Stimulated activated memory B cell treated with anti-CD40 and anti-IgM and Interleukin-4, amounts not matched to agents 10 μg/mL and 1 μg/mL and 100 μg/mL, for 72 hours (primary cell): Measurements from ENCODE around the gene ALKBH3.

Experiments
- ATAC-seq: fragments of 150-1000 bp; cut with Tn5 transposase; 2 replicates; pipeline ENCODE4 v1.10.0; 2021
- H3K27ac Mint-ChIP-seq: one replicate; pipeline ENCODE4 v1.8.0; 2022; ENCODE audit warnings: mild to moderate bottlenecking, mixed read lengths
- H3K27me3 Mint-ChIP-seq: one replicate; pipeline ENCODE4 v1.8.0; 2022; ENCODE audit warnings: mixed read lengths
- H3K36me3 Mint-ChIP-seq: one replicate; pipeline ENCODE4 v1.8.0; 2022; ENCODE audit warnings: mixed read lengths
- H3K4me1 Mint-ChIP-seq: one replicate; pipeline ENCODE4 v1.8.0; 2022; ENCODE audit warnings: mixed read lengths
- H3K4me3 Mint-ChIP-seq: one replicate; pipeline ENCODE4 v1.8.0; 2022; ENCODE audit warnings: mild to moderate bottlenecking, moderate library complexity, mixed read lengths
- H3K9me3 Mint-ChIP-seq: one replicate; pipeline ENCODE4 v1.8.0; 2022; ENCODE audit warnings: mixed read lengths

The ALKBH3 gene

GRCh38 chr11:43923406-43924111 lies 42.9 kb downstream of the ALKBH3 start:
- Mint-ChIP-seq H3K36me3 (peaks cover 32% of the 10 kb centered on the region), H3K4me3 (no peak overlapping the region), H3K4me1 (no peaks in the 10 kb centered on the region), H3K27ac (no peak overlapping the region), H3K9me3 (no peaks in the 10 kb centered on the region), H3K27me3 (no peaks in the 10 kb centered on the region)
- ATAC-seq: no peak

- no peak overlapping the region for H3K27ac Mint-ChIP-seq
- no peak for ATAC-seq
- H3K9me3 Mint-ChIP-seq: no peaks in the 10 kb centered on the region
- no peaks in the 10 kb centered on the region for H3K4me1 Mint-ChIP-seq
- H3K36me3 Mint-ChIP-seq: peaks cover 27% of the 10 kb centered on the region
- H3K4me3 Mint-ChIP-seq: no peak overlapping the region
- no peaks in the 10 kb centered on the region for H3K27me3 Mint-ChIP-seq
Measured at GRCh38 chr11:43924112-43924855, 43.7 kb downstream of the ALKBH3 start.

GRCh38 chr11:43925063-43925931 lies 44.7 kb downstream of the ALKBH3 start:
- no peaks in the 10 kb centered on the region for H3K4me1 Mint-ChIP-seq
- peaks cover 19% of the 10 kb centered on the region for H3K36me3 Mint-ChIP-seq
- H3K9me3 Mint-ChIP-seq: no peaks in the 10 kb centered on the region
- no peaks in the 10 kb centered on the region for H3K27me3 Mint-ChIP-seq
- no peak for ATAC-seq
- no peak overlapping the region for H3K27ac Mint-ChIP-seq
- H3K4me3 Mint-ChIP-seq: no peak overlapping the region

- Mint-ChIP-seq H3K36me3 (peaks cover 12% of the 10 kb centered on the region), H3K9me3 (no peaks in the 10 kb centered on the region), H3K27me3 (no peaks in the 10 kb centered on the region), H3K4me1 (no peaks in the 10 kb centered on the region), H3K4me3 (no peak overlapping the region), H3K27ac (no peak overlapping the region)
- ATAC-seq: no peak
Measured at GRCh38 chr11:43925932-43926505, 45.4 kb downstream of the ALKBH3 start.

GRCh38 chr11:43927070-43927469 lies 46.4 kb downstream of the ALKBH3 start:
- peaks cover 5% of the 10 kb centered on the region for H3K36me3 Mint-ChIP-seq
- H3K27me3 Mint-ChIP-seq: no peaks in the 10 kb centered on the region
- ATAC-seq: no peak
- H3K4me3 Mint-ChIP-seq: no peak overlapping the region
- no peak overlapping the region for H3K27ac Mint-ChIP-seq
- H3K4me1 Mint-ChIP-seq: no peaks in the 10 kb centered on the region
- no peaks in the 10 kb centered on the region for H3K9me3 Mint-ChIP-seq

- no peak overlapping the region for H3K4me3 Mint-ChIP-seq
- no peaks in the 10 kb centered on the region for H3K4me1 Mint-ChIP-seq
- H3K36me3 Mint-ChIP-seq: no peaks in the 10 kb centered on the region
- ATAC-seq: no peak
- no peaks in the 10 kb centered on the region for H3K27me3 Mint-ChIP-seq
- H3K9me3 Mint-ChIP-seq: no peaks in the 10 kb centered on the region
- no peak overlapping the region for H3K27ac Mint-ChIP-seq
Measured at GRCh38 chr11:43927925-43928707, 47.5 kb downstream of the ALKBH3 start.

DNA sequence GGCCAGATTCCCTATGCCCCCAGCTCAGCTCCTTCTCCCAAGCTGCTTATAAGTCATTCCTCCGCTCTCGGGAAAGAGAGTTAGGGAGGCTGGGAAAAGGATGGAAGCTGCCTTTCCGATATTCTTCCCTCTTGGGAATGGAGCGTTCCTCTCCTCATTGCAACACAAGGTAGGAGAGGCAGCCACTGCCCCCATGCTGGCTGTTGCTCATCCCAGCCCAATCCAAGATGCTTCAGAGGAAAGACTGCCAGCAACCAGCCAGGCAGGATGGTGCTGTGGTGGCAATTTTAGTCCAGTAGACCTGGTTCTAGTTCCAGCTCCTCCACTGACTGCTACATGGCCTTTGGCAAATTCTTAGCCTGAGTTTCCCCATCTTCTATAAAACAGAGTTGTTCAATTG lies 48.1 kb downstream of the ALKBH3 start:
- Mint-ChIP-seq H3K27me3 (peaks cover 2% of the 10 kb centered on the region), H3K4me3 (no peak overlapping the region), H3K27ac (no peak overlapping the region), H3K36me3 (no peaks in the 10 kb centered on the region), H3K9me3 (no peaks in the 10 kb centered on the region), H3K4me1 (no peaks in the 10 kb centered on the region)
- no peak for ATAC-seq

GRCh38 chr11:43930868-43931716 lies 50.5 kb downstream of the ALKBH3 start:
- H3K9me3 Mint-ChIP-seq: no peaks in the 10 kb centered on the region
- no peak overlapping the region for H3K4me3 Mint-ChIP-seq
- no peak overlapping the region for H3K27ac Mint-ChIP-seq
- H3K27me3 Mint-ChIP-seq: peaks cover 9% of the 10 kb centered on the region
- no peaks in the 10 kb centered on the region for H3K4me1 Mint-ChIP-seq
- no peak for ATAC-seq
- H3K36me3 Mint-ChIP-seq: no peaks in the 10 kb centered on the region

DNA sequence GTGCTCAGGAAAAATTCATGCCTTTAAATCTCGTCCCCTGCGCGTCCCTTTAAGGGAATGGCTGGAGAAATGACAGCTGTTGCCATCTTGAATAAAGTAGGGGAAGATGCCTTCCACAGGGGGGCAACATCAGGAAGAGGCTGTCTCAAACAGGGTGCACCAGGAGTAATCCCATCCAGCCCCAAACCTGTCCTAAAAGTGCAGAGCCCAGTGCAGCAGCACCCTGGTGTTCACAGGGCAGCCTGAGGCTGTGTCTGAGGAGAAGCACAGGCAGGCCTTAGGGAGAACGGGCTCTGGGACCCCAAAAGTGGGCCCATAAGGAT lies 51.0 kb downstream of the ALKBH3 start:
- H3K27ac Mint-ChIP-seq: no peak overlapping the region
- no peak overlapping the region for H3K4me3 Mint-ChIP-seq
- H3K36me3 Mint-ChIP-seq: no peaks in the 10 kb centered on the region
- no peak for ATAC-seq
- no peaks in the 10 kb centered on the region for H3K9me3 Mint-ChIP-seq
- H3K27me3 Mint-ChIP-seq: peaks cover 9% of the 10 kb centered on the region
- no peaks in the 10 kb centered on the region for H3K4me1 Mint-ChIP-seq

DNA sequence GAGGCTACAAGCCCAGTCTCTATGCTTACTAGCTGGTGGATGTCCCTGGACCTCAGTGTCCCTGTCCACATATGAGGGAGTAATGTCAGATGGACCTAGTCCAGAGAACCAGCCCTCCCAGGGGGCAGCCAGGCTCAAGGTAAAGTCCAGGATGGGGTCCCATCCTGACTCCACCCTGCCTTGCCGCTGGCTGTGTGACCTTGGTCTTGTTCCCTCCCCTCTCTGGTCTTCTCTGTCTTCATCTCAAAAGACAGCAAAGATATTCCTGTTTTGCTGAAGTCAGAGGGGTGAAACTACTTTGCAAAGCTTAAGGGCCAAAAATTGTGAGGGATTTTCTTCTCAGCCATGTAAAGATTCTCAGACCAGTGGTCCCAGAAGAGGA lies 52.6 kb downstream of the ALKBH3 start:
- Mint-ChIP-seq H3K4me1 (no peaks in the 10 kb centered on the region), H3K27ac (no peak overlapping the region), H3K36me3 (no peaks in the 10 kb centered on the region), H3K4me3 (no peak overlapping the region), H3K9me3 (no peaks in the 10 kb centered on the region), H3K27me3 (peaks cover 9% of the 10 kb centered on the region)
- no peak for ATAC-seq

DNA sequence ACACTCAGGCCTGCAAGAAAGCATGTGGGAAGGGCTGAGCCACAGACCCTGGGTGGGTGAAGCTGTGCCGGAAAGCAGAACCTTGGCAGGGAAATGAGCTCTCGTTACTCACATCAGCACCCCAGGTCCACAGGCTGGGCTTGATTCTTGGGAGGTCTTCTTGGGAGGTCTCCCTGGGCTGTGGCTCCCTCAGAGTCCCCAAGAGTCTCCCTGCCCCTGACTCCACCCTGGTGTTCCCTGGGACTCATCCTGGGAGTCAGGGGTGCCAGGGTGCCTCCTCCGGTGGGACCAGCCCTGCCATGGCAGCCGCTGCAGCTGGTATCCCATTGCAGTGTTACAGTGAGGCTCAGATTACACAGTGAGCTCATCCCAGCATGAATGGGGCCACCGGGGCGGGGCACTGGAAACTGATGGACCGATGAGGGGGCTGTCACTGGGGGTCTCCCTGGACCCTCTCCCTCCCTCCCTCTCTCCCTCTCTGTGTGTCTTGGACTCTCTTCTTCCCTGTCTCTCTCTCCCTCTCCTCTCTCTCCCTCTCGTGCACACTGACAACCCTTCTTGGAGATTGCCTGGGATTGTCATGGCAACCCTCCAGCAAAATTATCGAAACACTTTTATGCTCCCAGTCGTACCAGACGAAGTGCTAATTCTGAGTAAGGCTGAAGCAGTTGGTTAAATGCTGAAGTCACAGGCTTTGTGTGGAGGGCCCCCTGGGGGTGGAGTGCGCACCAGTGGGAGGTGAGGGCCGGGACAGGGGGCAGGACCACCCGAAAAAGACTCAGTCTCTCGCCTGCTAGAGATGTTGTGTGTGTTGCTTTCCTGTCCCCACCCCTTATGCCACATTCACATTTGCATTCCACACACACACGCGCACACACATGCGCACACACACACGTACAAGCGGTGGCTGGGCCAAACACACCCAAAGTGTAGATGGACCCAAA lies 53.2 kb downstream of the ALKBH3 start:
- no peak overlapping the region for H3K4me3 Mint-ChIP-seq
- no peaks in the 10 kb centered on the region for H3K4me1 Mint-ChIP-seq
- H3K27ac Mint-ChIP-seq: no peak overlapping the region
- no peaks in the 10 kb centered on the region for H3K36me3 Mint-ChIP-seq
- no peak for ATAC-seq
- H3K27me3 Mint-ChIP-seq: peaks cover 9% of the 10 kb centered on the region
- no peaks in the 10 kb centered on the region for H3K9me3 Mint-ChIP-seq

DNA sequence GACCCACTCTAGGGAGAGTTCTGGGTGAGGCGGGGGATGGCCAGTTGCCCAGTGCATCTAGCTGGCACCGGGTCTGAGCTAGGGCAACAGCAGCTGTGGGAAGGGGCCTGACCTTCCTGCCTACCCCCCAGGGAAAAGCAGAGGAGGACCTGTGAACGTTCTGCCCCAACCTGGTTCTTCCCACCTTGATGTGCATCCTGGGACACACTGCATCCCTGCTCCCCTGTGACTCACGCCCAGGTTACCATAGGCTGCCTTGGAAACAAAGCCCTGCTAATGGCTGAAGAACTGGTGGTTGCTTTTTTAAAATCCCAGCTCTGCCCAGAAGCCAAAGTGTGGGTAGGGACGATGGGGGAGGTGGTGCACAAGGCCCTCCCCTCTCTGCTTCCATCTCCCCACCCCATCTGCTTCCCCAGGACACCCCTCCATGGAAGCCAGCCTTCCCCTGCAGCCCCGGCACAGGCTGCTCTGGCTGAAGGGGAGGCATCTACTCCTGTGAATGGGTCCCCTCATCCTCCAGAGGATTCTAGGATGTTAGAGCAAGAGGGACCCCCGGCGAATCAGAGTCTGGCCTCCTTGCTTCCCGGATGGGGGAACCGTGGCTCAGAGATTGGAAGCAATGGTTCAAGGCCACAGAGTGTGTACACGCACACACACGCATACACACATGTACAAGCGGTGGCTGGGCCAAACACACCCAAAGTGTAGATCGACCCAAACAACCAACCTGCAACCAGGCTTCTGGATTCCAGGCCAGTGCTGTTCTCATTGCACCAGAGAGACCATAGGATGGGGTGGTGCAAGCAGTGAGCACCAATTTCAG lies 54.2 kb downstream of the ALKBH3 start:
- Mint-ChIP-seq H3K27me3 (peaks cover 9% of the 10 kb centered on the region), H3K27ac (no peak overlapping the region), H3K9me3 (no peaks in the 10 kb centered on the region), H3K36me3 (no peaks in the 10 kb centered on the region), H3K4me1 (no peaks in the 10 kb centered on the region), H3K4me3 (no peak overlapping the region)
- ATAC-seq: no peak
